ENCODE results near the gene HNRNPR. TPM values are rescaled to one million over a fixed set of nuclear protein-coding genes. Genes with fewer than 3 reads are reported as not detected.

HNRNPR gene
- total and polyA plus RNA-seq, 2 donors (not counting 3 experiments of a cell fraction or from before 2014, with no cell fraction given) = 111 to 171 TPM

DNA sequence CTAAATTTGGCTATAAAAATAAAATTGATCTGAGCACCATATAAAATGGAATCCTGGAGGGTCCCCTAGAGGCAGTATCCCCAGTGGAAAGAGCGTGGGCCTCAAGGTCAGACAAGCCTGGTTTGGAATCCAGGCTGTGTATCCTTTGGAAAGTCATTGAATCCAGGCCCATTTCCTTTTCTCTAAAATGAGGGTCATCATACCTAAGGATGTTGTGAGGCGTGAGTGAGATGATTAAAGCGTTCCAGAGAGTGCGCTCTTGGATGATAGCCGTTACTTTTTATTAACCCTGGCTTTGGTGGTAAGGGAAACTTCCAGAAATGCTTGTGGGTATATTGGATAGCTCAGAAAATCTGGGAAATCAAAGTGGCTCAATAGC lies 26.2 kb upstream of the HNRNPR start:
- Histone ChIP-seq H3K27me3 (ENCODE audit: control insufficient read depth in 2 of 2, insufficient read depth in 2 of 2, low read length in 2 of 2) (no peaks in the 10 kb centered on the region), H3K4me1 (ENCODE audit: control insufficient read depth, extremely low read depth, insufficient read depth, low read length) (peaks cover 32% of the 10 kb centered on the region), H3K79me2 (ENCODE audit: control insufficient read depth, insufficient read depth, low read length) (peaks cover 8% of the 10 kb centered on the region), H3K9me1 (replicated peaks; ENCODE audit: control insufficient read depth, extremely low read depth, insufficient read depth, low read length) (no peaks in the 10 kb centered on the region), H4K20me1 (replicated peaks; ENCODE audit: control insufficient read depth, extremely low read depth, insufficient read depth, low read length) (no peaks in the 10 kb centered on the region), H3K9me3 (replicated peaks; ENCODE audit: control insufficient read depth, insufficient read depth, low read length) (no peaks in the 10 kb centered on the region), H3K27ac (ENCODE audit: insufficient read depth, low read depth, low read length) (peak overlapping the region; percentile 82), H3K4me2 (ENCODE audit: insufficient read depth, low read length) (peak overlapping the region; percentile 85), H3K4me3 (replicated peaks in 1 of 3; ENCODE audit: insufficient read depth in 1 of 3, low read depth in 1 of 3, low read length in 3 of 3) (peak overlapping the region in 1 of 3 experiments; percentile 93), H3K9ac (replicated peaks; ENCODE audit: extremely low read depth, insufficient read depth, low read length) (peak overlapping the region; percentile 82), H3K36me3 (ENCODE audit: control insufficient read depth in 2 of 2, extremely low read depth in 1 of 2, insufficient read depth in 2 of 2, low read length in 2 of 2) (peaks cover 2 to 4% of the 10 kb centered on the region in 2 experiments), H2AFZ (ENCODE audit: low read depth, low read length) (no peak overlapping the region)
- dilution Hi-C loops (cut with MboI; ENCODE audit: extremely low pct_ligation_motif_present, low sequenced_read_pairs) (no loop called here), intact Hi-C loops (cut with micrococcal nuclease) (no loop called here)
- POLR2A ChIA-PET = interaction anchor here (0.6 kb wide), 1 partner anchor 20 kb away, joined by 4 read pairs; no protein-coding TSS in a partner anchor
- no TSS peak for BruUV-seq (replicated peaks)
- CTCF ChIA-PET = interaction anchor here (0.7 to 2.9 kb wide), 5 partner anchors 15 to 127 kb away, joined by 3 to 30 read pairs (median 4); partner anchors contain the start of gene HNRNPR
- FAIRE-seq (no peak), DNase-seq (ENCODE audit: low read depth, low spot score) (peak; percentile 36)
- no peak for TF ChIP-seq EZH2 (IDR thresholded peaks at IDR 0.05; ENCODE audit: borderline replicate concordance, low read depth, low read length, severe bottlenecking)

DNA sequence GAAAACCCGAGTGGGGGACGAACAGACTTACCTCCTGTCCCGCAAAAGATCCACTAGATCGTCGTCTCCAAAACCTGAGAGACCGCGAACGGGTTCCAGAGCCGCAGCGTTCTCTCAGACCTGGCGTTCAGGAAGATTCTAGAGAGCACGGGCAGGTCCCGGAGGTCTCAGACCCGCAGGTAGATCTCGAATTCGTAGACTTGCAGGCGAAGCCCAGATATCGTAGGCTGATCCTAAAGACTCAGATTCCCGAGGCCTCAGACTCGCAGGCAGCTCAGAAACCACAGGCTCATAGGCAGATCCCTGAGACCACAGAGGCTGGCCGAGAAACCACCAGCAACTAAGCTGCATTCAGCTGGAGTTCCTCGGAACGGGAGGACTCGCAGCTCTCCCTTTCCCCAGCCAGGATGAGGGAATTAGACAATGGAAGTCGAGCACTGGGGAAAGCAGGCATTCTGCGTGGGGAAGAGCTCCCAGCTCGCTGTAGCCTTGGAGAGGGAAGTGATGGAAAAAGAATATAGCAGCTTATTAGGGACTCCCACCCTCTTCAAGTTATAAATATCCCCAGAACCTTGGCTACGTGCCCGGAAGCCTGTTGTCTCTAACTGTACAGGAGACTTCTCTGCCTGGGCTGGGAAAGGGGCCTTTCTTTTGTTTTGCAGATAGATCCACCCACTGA lies 25.4 kb upstream of the HNRNPR start, which contains the start of gene ZNF436:
TSS of gene ZNF436 (minus strand) at position 502 of the 679 bp plus-strand sequence. CDS start 1,831 bp downstream, outside the sequence.
- H3K79me2 ChIP-seq (ENCODE audit: control insufficient read depth, insufficient read depth, low read length) = peaks cover 8% of the 10 kb centered on the region
- no peaks in the 10 kb centered on the region for H3K27me3 ChIP-seq (ENCODE audit: control insufficient read depth in 2 of 2, insufficient read depth in 2 of 2, low read length in 2 of 2)
- peak within 1 kb of the TSS; percentile 85 for H3K4me2 ChIP-seq (ENCODE audit: insufficient read depth, low read length)
- dilution Hi-C loops (cut with MboI; ENCODE audit: extremely low pct_ligation_motif_present, low sequenced_read_pairs) (no loop called here), intact Hi-C loops (cut with micrococcal nuclease) (loop anchor here (1.0 to 2.0 kb wide), 3 partner anchors 34 to 171 kb away; partner anchors contain the start of gene ASAP3)
- H3K9me1 ChIP-seq (replicated peaks; ENCODE audit: control insufficient read depth, extremely low read depth, insufficient read depth, low read length) = no peaks in the 10 kb centered on the region
- POLR2A ChIA-PET = interaction anchor here (0.9 to 1.2 kb wide), 3 partner anchors 16 to 115 kb away, joined by 4 to 7 read pairs (median 4); partner anchors contain the start of genes ASAP3 and HNRNPR
- no peaks in the 10 kb centered on the region for H3K9me3 ChIP-seq (replicated peaks; ENCODE audit: control insufficient read depth, insufficient read depth, low read length)
- CTCF ChIA-PET = interaction anchor here (1.0 to 2.9 kb wide), 10 partner anchors 15 to 171 kb away, joined by 3 to 30 read pairs (median 5); partner anchors contain the start of genes ASAP3 and HNRNPR
- H3K36me3 ChIP-seq (ENCODE audit: control insufficient read depth in 2 of 2, extremely low read depth in 1 of 2, insufficient read depth in 2 of 2, low read length in 2 of 2) = peaks cover 2 to 4% of the 10 kb centered on the region in 2 experiments
- H2AFZ ChIP-seq (ENCODE audit: low read depth, low read length) = peak within 1 kb of the TSS; percentile 90
- H3K4me3 ChIP-seq (replicated peaks in 1 of 3; ENCODE audit: insufficient read depth in 1 of 3, low read depth in 1 of 3, low read length in 3 of 3) = peak within 1 kb of the TSS; percentile 47 to 93 (median 70)
- no peaks in the 10 kb centered on the region for H4K20me1 ChIP-seq (replicated peaks; ENCODE audit: control insufficient read depth, extremely low read depth, insufficient read depth, low read length)
- H3K27ac ChIP-seq (ENCODE audit: insufficient read depth, low read depth, low read length) = peak within 1 kb of the TSS; percentile 82
- H3K9ac ChIP-seq (replicated peaks; ENCODE audit: extremely low read depth, insufficient read depth, low read length) = peak within 1 kb of the TSS; percentile 82
- TSS peak; percentile 51 for BruUV-seq (replicated peaks)
- TF ChIP-seq POLR2A (IDR thresholded peaks at IDR 0.05; ENCODE audit: low read depth, low read length) (peak; percentile 16), MYC (IDR thresholded peaks at IDR 0.05; ENCODE audit: low read depth, low read length) (no peak)
- FAIRE-seq = peak; percentile 87
- DNase-seq (ENCODE audit: low read depth, low spot score) = peak; percentile 93
- peaks cover 32% of the 10 kb centered on the region for H3K4me1 ChIP-seq (ENCODE audit: control insufficient read depth, extremely low read depth, insufficient read depth, low read length)

Measured in endothelial cell of umbilical vein (primary cell).